Loucy (cell line): ENCODE results near the gene TUB.

Source experiments
- H2AFZ ChIP-seq: fragments of 200-600 bp; sonication (generic); 2 replicates; pipeline ENCODE4 v1.6.0; 2016; ENCODE audit warnings: antibody characterized with exemption, mild to moderate bottlenecking, low read length, moderate library complexity
- H3F3A ChIP-seq: fragments of 200-600 bp; 2 replicates; pipeline ENCODE4 v1.6.0; 2016; ENCODE audit warnings: antibody characterized with exemption, low read depth, mild to moderate bottlenecking
- H3K27me3 ChIP-seq: fragments of 200-600 bp; sonication (generic); 2 replicates; pipeline ENCODE4 v1.6.1; 2014; ENCODE audit warnings: low read length, mild to moderate bottlenecking; ENCODE audit not compliant: insufficient read depth, poor library complexity, severe bottlenecking
- H3K36me3 ChIP-seq: fragments of 200-600 bp; sonication (generic); 2 replicates; pipeline ENCODE4 v1.6.1; 2016; ENCODE audit warnings: low read length; ENCODE audit not compliant: insufficient read depth
- H3K4me1 ChIP-seq: fragments of 200-600 bp; sonication (generic); 2 replicates; pipeline ENCODE4 v1.5.1; 2014; ENCODE audit warnings: low read length, mild to moderate bottlenecking; ENCODE audit not compliant: insufficient read depth, poor library complexity, severe bottlenecking
- H3K4me2 ChIP-seq: fragments of 200-600 bp; sonication (generic); 2 replicates; pipeline ENCODE4 v1.6.0; 2014; ENCODE audit warnings: antibody characterized with exemption, low read length, low read depth, mild to moderate bottlenecking; ENCODE audit not compliant: poor library complexity, severe bottlenecking
- H3K4me3 ChIP-seq: fragments of 200-600 bp; sonication (generic); 2 replicates; pipeline ENCODE4 v1.5.1; 2014; ENCODE audit warnings: low read length, mild to moderate bottlenecking, mixed read lengths; ENCODE audit not compliant: poor library complexity, severe bottlenecking
- H3K79me2 ChIP-seq: fragments of 200-600 bp; sonication (generic); 2 replicates; pipeline ENCODE4 v1.6.1; 2014; ENCODE audit warnings: low read length; ENCODE audit not compliant: insufficient read depth
- H3K9ac ChIP-seq: fragments of 200-600 bp; sonication (generic); 2 replicates; pipeline ENCODE4 v1.6.0; 2014; ENCODE audit warnings: mild to moderate bottlenecking, low read depth, low read length, moderate library complexity; ENCODE audit not compliant: poor library complexity, severe bottlenecking
- H3K9me2 ChIP-seq: fragments of 200-600 bp; sonication (generic); replicated peaks from 2 replicates; pipeline ENCODE4 v1.6.1; 2016; ENCODE audit warnings: low read depth, low read length, mixed read lengths
- H3K9me3 ChIP-seq: fragments of 200-600 bp; sonication (generic); 2 replicates; pipeline ENCODE4 v1.6.1; 2014; ENCODE audit warnings: mild to moderate bottlenecking, antibody characterized with exemption, low read length, low read depth; ENCODE audit not compliant: insufficient read depth
- H4K20me1 ChIP-seq: fragments of 200-600 bp; sonication (generic); 2 replicates; pipeline ENCODE4 v1.6.0; 2014; ENCODE audit warnings: antibody characterized with exemption, low read length, mild to moderate bottlenecking; ENCODE audit not compliant: insufficient read depth, poor library complexity, severe bottlenecking
- CTCF ChIP-seq: fragments of 200-600 bp; sonication (generic); conservative IDR thresholded peaks from 2 replicates; pipeline ENCODE4 v1.5.1; 2014; ENCODE audit warnings: mild to moderate bottlenecking, antibody characterized with exemption, low read length
- EZH2phosphoT487 ChIP-seq: fragments of 200-600 bp; IDR thresholded peaks from 2 replicates; pipeline ENCODE4 v1.6.1; 2018; ENCODE audit warnings: antibody characterized with exemption, mild to moderate bottlenecking, moderate library complexity, borderline replicate concordance

TUB gene

GRCh38 chr11:8071616-8072581 is 9.1 kb upstream of the TUB start:
- no peaks in the 10 kb centered on the region for H3K79me2 ChIP-seq
- H3K36me3 ChIP-seq = no peaks in the 10 kb centered on the region
- H3K9ac ChIP-seq = no peak overlapping the region
- no peak overlapping the region for H2AFZ ChIP-seq
- no peaks in the 10 kb centered on the region for H4K20me1 ChIP-seq
- H3K4me1 ChIP-seq = no peaks in the 10 kb centered on the region
- TF ChIP-seq EZH2phosphoT487 (no peak), CTCF (no peak)
- no peaks in the 10 kb centered on the region for H3K9me3 ChIP-seq
- H3F3A ChIP-seq = no peaks in the 10 kb centered on the region
- H3K9me2 ChIP-seq = no peaks in the 10 kb centered on the region
- no peak overlapping the region for H3K4me3 ChIP-seq
- H3K27me3 ChIP-seq = no peaks in the 10 kb centered on the region
- H3K4me2 ChIP-seq = no peak overlapping the region

- no peaks in the 10 kb centered on the region for H3K4me1 ChIP-seq
- H3K9ac ChIP-seq = no peak overlapping the region
- H3K79me2 ChIP-seq = no peaks in the 10 kb centered on the region
- H2AFZ ChIP-seq = no peak overlapping the region
- H3F3A ChIP-seq = no peaks in the 10 kb centered on the region
- TF ChIP-seq EZH2phosphoT487 (no peak), CTCF (no peak)
- H4K20me1 ChIP-seq = no peaks in the 10 kb centered on the region
- no peaks in the 10 kb centered on the region for H3K27me3 ChIP-seq
- no peaks in the 10 kb centered on the region for H3K36me3 ChIP-seq
- no peak overlapping the region for H3K4me2 ChIP-seq
- H3K9me3 ChIP-seq = no peaks in the 10 kb centered on the region
- H3K4me3 ChIP-seq = no peak overlapping the region
- no peaks in the 10 kb centered on the region for H3K9me2 ChIP-seq
Measured at GRCh38 chr11:8075119-8075726, 5.8 kb upstream of the TUB start.

- H2AFZ ChIP-seq = no peak overlapping the region
- H3K9me2 ChIP-seq = no peaks in the 10 kb centered on the region
- TF ChIP-seq CTCF (no peak), EZH2phosphoT487 (no peak)
- no peaks in the 10 kb centered on the region for H3K9me3 ChIP-seq
- no peaks in the 10 kb centered on the region for H3F3A ChIP-seq
- no peaks in the 10 kb centered on the region for H3K27me3 ChIP-seq
- no peak overlapping the region for H3K4me2 ChIP-seq
- H3K36me3 ChIP-seq = no peaks in the 10 kb centered on the region
- no peaks in the 10 kb centered on the region for H4K20me1 ChIP-seq
- no peak overlapping the region for H3K9ac ChIP-seq
- no peak overlapping the region for H3K4me3 ChIP-seq
- no peaks in the 10 kb centered on the region for H3K4me1 ChIP-seq
- no peaks in the 10 kb centered on the region for H3K79me2 ChIP-seq
Measured at GRCh38 chr11:8079111-8079675, 1.8 kb upstream of the TUB start.
